Measurements from ENCODE around the gene UBE2Z. TPM values are rescaled to one million over a fixed set of nuclear protein-coding genes. Genes with fewer than 3 reads are reported as not detected.

UBE2Z gene
- polyA plus RNA-seq, 2 of the 4 experiments (the other 2 are of a cell fraction): 109 to 174 TPM

GRCh38 chr17:48930435-48930873 is 22.2 kb downstream of the UBE2Z start:
- Histone ChIP-seq H3K4me3 (no peak overlapping the region), H3K4me1 (no peaks in the 10 kb centered on the region), H3K27ac (no peak overlapping the region), H3K9me3 (no peaks in the 10 kb centered on the region), H3K4me2 (no peak overlapping the region)
- DNase-seq (ENCODE audit: low read depth in 1 of 2, low spot score in 1 of 2) (no peak), ATAC-seq (peak; percentile 12 to 15; a peak in 2 of 6 replicates), FAIRE-seq (no peak)
- WGBS (ENCODE audit: missing lambda C conversion rate): 75% methylated on average over 3 of the region's 3 CpGs
- TF ChIP-seq EHMT2 (IDR thresholded peaks at IDR 0.05; ENCODE audit: low read depth): no peak
- TF ChIP-seq NFE2L2 (conservative IDR thresholded peaks at IDR 0.05; ENCODE audit: low read length): 0 out of 2 replicates have a peak, but pooled peaks have one; percentile 1
- TF ChIP-seq GATA3 (IDR thresholded peaks at IDR 0.05; ENCODE audit: borderline replicate concordance): no peak
- TF ChIP-seq NR3C1 (IDR thresholded peaks at IDR 0.05): no peak
- TF ChIP-seq CBX8 (IDR thresholded peaks at IDR 0.05): no peak
- no peak for TF ChIP-seq HOXB5 (CRISPR knock-in tag; IDR thresholded peaks at IDR 0.05)
- no peak for TF ChIP-seq JUNB (IDR thresholded peaks at IDR 0.05)
- ChIA-PET POLR2A (interaction anchor here (0.9 to 1.3 kb wide), 4 partner anchors 12 to 23 kb away, joined by 3 to 8 read pairs (median 4); partner anchors contain the start of genes SNF8 and UBE2Z), CTCF (interaction anchor here (0.7 to 11.9 kb wide), 16 partner anchors 7 to 837 kb away, joined by 3 to 93 read pairs (median 4); partner anchors contain the start of gene SNF8)

GRCh38 chr17:48933035-48933434 is 24.8 kb downstream of the UBE2Z start:
- no peak overlapping the region for H3K27ac ChIP-seq
- ATAC-seq (peak; percentile 12 to 24; a peak in 3 of 6 replicates), DNase-seq (ENCODE audit: low read depth in 1 of 2, low spot score in 1 of 2) (no peak), FAIRE-seq (no peak)
- no peak overlapping the region for H3K4me3 ChIP-seq
- TF ChIP-seq POLR2AphosphoS2 (conservative IDR thresholded peaks at IDR 0.05; ENCODE audit: low read length) (peak; percentile 90), EHMT2 (IDR thresholded peaks at IDR 0.05; ENCODE audit: low read depth) (no peak)
- no peaks in the 10 kb centered on the region for H3K4me1 ChIP-seq
- WGBS (ENCODE audit: missing lambda C conversion rate): 81% methylated on average over 6 of the region's 6 CpGs
- POLR2A ChIA-PET: interaction anchor here (1.4 kb wide), 1 partner anchor 11 kb away, joined by 4 read pairs; no protein-coding TSS in a partner anchor
- no peaks in the 10 kb centered on the region for H3K9me3 ChIP-seq
- CTCF ChIA-PET: interaction anchor here (0.7 to 11.9 kb wide), 7 partner anchors 10 to 99 kb away, joined by 3 to 93 read pairs (median 4); partner anchors contain the start of gene SNF8
- no peak overlapping the region for H3K4me2 ChIP-seq

- ATAC-seq (peak; percentile 95 to 98), DNase-seq (ENCODE audit: low read depth in 1 of 2, low spot score in 1 of 2) (peak; percentile 95 to 99), FAIRE-seq (peak; percentile 18)
- Histone ChIP-seq H3K4me1 (peaks cover 19% of the 10 kb centered on the region; the same call in 2 of the 3 replicates), H3K27ac (peak within 1 kb of the TSS; percentile 86 to 92), H3K4me2 (peak within 1 kb of the TSS; percentile 72), H3K4me3 (peak within 1 kb of the TSS; percentile 60), H3K9me3 (no peaks in the 10 kb centered on the region)
- ChIA-PET CTCF (interaction anchor here (0.5 to 18.6 kb wide), 15 partner anchors 9 to 346 kb away, joined by 3 to 383 read pairs (median 4); partner anchors contain the start of gene IGF2BP1), POLR2A (interaction anchor here (0.6 to 3.1 kb wide), 23 partner anchors 9 to 346 kb away, joined by 3 to 44 read pairs (median 6); partner anchors contain the start of genes ATP5MC1, IGF2BP1 and UBE2Z)
- 6% methylated on average over 28 of the region's 55 CpGs for WGBS (ENCODE audit: missing lambda C conversion rate)
- TF ChIP-seq ATOH8 (CRISPR knock-in tag; IDR thresholded peaks at IDR 0.05; ENCODE audit: low read depth): peak; percentile 90
- TF ChIP-seq POLR2A (IDR thresholded peaks at IDR 0.05; ENCODE audit: low read length): peak; percentile 72
- peak; percentile 31; the same call in 1 of the 2 replicates for TF ChIP-seq FOSB (CRISPR knock-in tag; IDR thresholded peaks at IDR 0.05)
- TF ChIP-seq BCL3 (IDR thresholded peaks at IDR 0.05): peak; percentile 93
- peak in 1 of 2 experiments; percentile 50; a peak in 4 of 5 replicates for TF ChIP-seq RAD21 (conservative IDR thresholded peaks at IDR 0.05 in 1 of 2, IDR thresholded peaks at IDR 0.05 in 1 of 2)
- no peak for TF ChIP-seq HES2 (IDR thresholded peaks at IDR 0.05)
- TF ChIP-seq REST (IDR thresholded peaks at IDR 0.05): peak; percentile 25; the same call in 1 of the 2 replicates
- TF ChIP-seq KDM1A (IDR thresholded peaks at IDR 0.05; ENCODE audit: low read depth): no peak
- no peak; the same call in 1 of the 2 replicates for TF ChIP-seq POLR2AphosphoS2 (conservative IDR thresholded peaks at IDR 0.05; ENCODE audit: low read length)
- no peak for TF ChIP-seq NFE2L2 (conservative IDR thresholded peaks at IDR 0.05; ENCODE audit: low read length)
- TF ChIP-seq EHF (CRISPR knock-in tag; IDR thresholded peaks at IDR 0.05): peak; percentile 95; the same call in 1 of the 2 replicates
- no peak for TF ChIP-seq RCOR1 (IDR thresholded peaks at IDR 0.05; ENCODE audit: low read depth, low read length)
- TF ChIP-seq JUNB (IDR thresholded peaks at IDR 0.05): no peak
- TF ChIP-seq ZC3H11A (IDR thresholded peaks at IDR 0.05): 0 out of 2 replicates have a peak, but pooled peaks have one; percentile 2
- peak; percentile 97 for TF ChIP-seq E2F6 (IDR thresholded peaks at IDR 0.05; ENCODE audit: borderline replicate concordance, low read depth)
- peak; percentile 90 for TF ChIP-seq HOXB5 (CRISPR knock-in tag; IDR thresholded peaks at IDR 0.05)
- TF ChIP-seq TP53 (CRISPR knock-in tag; IDR thresholded peaks at IDR 0.05): peak; percentile 75; the same call in 1 of the 2 replicates
- peak; percentile 81 to 95; a peak in 3 of 5 replicates for TF ChIP-seq JUN (IDR thresholded peaks at IDR 0.05)
- TF ChIP-seq ZNF302 (CRISPR knock-in tag; IDR thresholded peaks at IDR 0.05): no peak
- TF ChIP-seq SMC3 (IDR thresholded peaks at IDR 0.05): peak; percentile 39; the same call in 2 of the 3 replicates
- no peak for TF ChIP-seq RARB (CRISPR knock-in tag; IDR thresholded peaks at IDR 0.05)
Measured at GRCh38 chr17:48944515-48945260, 36.5 kb downstream of the UBE2Z start, which contains the start of gene SNF8. TSS of gene SNF8 (minus strand) at chr17:48944842. CDS start at chr17:48944734, 108 bp downstream.
